Sigmoid colon (tissue), 4 donors: Measurements from ENCODE around the gene HNRNPA0.

Experiments used
- EP300 ChIP-seq, 4 donors: sonication (generic); formaldehyde crosslinking; IDR thresholded peaks; one replicate each; pipeline ENCODE4 v1.6.1; 2017; ENCODE audit warnings: antibody characterized with exemption in 4 of 4
- TF ChIP-seq, protein P1 (sequence below), 4 experiments: fragments of 450-650 bp in 3 of 4; fragments of 200-600 bp in 1 of 4; IDR thresholded peaks; one replicate each; pipeline ENCODE4 v1.5.1; 2016 to 2019; ENCODE audit warnings: antibody characterized with exemption in 4 of 4, mild to moderate bottlenecking in 3 of 4, moderate library complexity in 2 of 4

DNA sequence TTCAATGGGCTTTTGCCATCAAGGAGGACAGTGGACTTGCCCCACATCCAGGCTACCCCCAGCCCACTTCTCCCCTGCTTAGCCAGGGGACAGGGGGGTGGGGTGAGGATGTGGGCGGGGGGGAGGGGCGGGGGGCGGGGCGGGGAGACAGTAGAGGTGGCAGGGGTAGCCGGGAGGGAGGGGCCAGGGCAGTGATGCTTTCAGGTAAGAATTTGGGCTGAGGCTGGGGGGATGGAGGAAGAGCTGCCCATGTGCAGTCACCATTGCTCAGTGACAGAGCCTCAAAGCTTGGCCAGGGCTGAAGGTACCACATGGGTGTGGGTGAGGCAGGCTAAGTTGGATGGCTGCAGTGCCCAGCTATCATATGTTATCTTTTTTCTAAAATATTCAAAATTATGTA is 40.7 kb upstream of the HNRNPA0 start:
- TF ChIP-seq, protein P1, sequence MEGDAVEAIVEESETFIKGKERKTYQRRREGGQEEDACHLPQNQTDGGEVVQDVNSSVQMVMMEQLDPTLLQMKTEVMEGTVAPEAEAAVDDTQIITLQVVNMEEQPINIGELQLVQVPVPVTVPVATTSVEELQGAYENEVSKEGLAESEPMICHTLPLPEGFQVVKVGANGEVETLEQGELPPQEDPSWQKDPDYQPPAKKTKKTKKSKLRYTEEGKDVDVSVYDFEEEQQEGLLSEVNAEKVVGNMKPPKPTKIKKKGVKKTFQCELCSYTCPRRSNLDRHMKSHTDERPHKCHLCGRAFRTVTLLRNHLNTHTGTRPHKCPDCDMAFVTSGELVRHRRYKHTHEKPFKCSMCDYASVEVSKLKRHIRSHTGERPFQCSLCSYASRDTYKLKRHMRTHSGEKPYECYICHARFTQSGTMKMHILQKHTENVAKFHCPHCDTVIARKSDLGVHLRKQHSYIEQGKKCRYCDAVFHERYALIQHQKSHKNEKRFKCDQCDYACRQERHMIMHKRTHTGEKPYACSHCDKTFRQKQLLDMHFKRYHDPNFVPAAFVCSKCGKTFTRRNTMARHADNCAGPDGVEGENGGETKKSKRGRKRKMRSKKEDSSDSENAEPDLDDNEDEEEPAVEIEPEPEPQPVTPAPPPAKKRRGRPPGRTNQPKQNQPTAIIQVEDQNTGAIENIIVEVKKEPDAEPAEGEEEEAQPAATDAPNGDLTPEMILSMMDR (IDR thresholded peaks at IDR 0.05): no peak
- no peak for TF ChIP-seq EP300 (IDR thresholded peaks at IDR 0.05)
